ENCODE data around the gene SPPL3.

DNA sequence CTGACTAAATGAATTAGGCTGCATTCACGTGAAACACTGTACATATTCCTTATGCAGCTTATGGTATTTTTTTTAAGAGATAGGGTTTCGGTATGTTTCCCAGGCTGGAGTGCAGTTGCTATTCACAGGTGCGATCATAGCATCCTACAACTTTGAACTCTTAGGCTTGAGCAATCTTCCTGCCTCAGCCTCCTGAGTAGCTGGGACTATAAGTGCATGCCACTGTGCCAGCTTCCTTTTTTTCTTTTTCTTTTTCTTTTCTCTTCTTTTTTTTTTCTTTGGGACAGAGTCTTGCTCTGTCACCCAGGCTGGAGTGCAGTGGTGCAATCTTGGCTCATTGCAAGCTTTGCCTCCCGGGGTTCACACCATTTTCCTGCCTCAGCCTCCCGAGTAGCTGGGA, 35.8 kb upstream of the SPPL3 start:
- TF ChIP-seq, protein P1, sequence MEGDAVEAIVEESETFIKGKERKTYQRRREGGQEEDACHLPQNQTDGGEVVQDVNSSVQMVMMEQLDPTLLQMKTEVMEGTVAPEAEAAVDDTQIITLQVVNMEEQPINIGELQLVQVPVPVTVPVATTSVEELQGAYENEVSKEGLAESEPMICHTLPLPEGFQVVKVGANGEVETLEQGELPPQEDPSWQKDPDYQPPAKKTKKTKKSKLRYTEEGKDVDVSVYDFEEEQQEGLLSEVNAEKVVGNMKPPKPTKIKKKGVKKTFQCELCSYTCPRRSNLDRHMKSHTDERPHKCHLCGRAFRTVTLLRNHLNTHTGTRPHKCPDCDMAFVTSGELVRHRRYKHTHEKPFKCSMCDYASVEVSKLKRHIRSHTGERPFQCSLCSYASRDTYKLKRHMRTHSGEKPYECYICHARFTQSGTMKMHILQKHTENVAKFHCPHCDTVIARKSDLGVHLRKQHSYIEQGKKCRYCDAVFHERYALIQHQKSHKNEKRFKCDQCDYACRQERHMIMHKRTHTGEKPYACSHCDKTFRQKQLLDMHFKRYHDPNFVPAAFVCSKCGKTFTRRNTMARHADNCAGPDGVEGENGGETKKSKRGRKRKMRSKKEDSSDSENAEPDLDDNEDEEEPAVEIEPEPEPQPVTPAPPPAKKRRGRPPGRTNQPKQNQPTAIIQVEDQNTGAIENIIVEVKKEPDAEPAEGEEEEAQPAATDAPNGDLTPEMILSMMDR (IDR thresholded peaks at IDR 0.05; ENCODE audit: insufficient read depth, low read length, poor library complexity, severe bottlenecking) = no peak
- TF ChIP-seq EZH2phosphoT487 (conservative IDR thresholded peaks at IDR 0.05; ENCODE audit: low read length) = no peak
